Stimulated activated CD8-positive, alpha-beta memory T cell treated with anti-CD3 and anti-CD28 coated beads, Interleukin-2, amount 100 ng/mL, for 1 hour (primary cell): ENCODE data around the gene ACAT1.
"Not testable (repeated sequence)": the region's sequence is repeated elsewhere in the genome, so short reads cannot be mapped to it uniquely, and the experiment has no call there.

Experiments
- DNase-seq, 2 donors: peaks; one replicate each; pipeline ENCODE4 v3.0.0-alpha.2; 2020; ENCODE audit warnings: low read depth in 2 of 2

ACAT1 gene

DNA sequence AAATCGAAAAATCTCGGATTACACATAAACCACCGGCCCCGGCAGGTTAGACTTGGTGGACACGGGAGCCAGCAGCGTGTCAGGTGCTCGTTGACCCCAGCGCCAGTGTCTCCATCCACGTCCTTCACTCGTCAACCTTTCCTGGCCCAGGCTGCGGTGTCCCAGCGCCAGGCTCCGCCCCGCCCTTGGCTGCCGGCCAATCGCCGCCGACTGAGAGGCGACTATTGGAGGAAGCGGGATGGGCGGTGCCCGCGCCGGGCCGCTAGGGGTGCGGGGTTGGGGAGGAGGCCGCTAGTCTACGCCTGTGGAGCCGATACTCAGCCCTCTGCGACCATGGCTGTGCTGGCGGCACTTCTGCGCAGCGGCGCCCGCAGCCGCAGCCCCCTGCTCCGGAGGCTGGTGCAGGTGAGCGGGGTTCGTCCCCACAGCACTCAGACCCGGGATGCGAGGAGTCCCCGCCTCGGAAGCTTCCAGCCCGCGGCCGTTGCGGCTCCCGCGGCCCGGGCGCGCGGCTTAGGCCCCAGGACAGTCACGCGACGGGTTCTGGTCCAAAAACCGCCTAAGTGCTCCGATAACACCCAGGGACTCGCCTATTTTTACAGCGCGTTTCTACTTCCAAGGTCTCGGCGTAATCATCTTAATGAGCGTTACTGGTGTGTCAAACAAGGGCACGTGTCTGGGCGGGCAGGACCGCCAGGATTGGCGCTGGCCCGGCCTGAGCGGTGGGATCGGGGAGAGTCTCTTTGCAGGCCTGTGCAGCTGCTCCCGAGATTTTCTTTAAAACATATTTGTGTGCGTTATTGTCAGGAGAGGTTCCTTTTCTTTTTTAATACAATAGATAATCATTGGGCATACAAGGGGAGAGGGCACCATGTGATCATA lies at the start of gene ACAT1:
TSS of gene ACAT1 (plus strand) at position 294 of the 882 bp plus-strand sequence. CDS start at position 334, 40 bp downstream.
- DNase-seq = peak; percentile 90 to 93

DNA sequence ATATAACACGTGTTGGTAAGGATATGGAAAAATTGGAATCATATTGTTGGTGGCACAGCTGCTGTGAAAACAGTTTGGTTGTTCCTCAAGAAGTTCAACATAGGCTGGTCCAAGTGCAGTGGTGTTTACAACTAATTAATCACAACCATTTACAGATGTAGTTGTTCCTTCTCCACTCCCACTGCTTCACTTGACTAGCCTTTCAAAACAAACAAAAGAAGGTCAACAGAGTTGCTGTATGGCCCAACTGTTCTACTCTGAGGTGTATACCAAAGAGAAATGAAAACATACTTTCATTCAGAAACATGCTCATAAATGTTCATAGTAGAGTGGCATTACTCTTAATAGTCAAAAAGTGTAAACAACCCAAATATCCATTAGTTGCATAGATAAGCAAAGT lies 36.6 kb upstream of the ACAT1 start:
- DNase-seq = no peak

DNA sequence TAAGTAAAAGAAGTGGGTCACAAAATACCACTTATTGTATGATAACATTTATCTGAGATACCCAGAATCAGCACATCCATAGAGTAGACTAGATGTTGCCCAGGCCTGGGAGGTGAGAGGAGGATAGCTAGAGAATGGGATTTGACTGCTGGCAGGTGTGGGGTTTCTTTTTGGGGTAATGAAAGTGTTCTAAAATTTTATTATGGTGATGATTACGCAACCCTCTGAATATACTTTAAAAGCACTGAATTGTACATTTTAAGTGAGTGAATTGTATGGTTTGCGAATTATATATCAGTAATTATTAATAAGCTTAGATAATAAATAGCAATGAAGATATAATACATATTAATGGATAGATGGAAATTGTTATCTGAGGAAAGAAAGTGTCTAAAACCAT lies 35.7 kb upstream of the ACAT1 start:
- DNase-seq = no peak

DNA sequence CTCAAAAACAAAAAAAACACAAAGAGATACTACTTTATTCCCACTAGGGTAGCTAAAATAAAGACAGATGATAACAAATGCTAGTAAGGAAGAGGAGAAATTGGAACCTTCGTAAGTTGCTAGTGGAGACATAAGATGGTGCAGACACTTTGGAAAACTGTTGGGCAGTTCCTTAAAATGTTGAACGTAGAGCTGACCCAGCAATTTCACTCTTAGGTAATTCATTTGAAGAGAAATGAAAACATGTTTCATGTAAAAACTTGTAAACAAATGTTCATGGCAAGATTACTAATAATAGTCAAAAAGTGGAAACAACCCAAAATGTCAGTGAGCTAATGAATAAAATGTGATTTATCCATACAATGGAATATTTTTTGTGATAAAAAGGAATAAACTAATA lies 29.2 kb upstream of the ACAT1 start:
- DNase-seq = no peak

DNA sequence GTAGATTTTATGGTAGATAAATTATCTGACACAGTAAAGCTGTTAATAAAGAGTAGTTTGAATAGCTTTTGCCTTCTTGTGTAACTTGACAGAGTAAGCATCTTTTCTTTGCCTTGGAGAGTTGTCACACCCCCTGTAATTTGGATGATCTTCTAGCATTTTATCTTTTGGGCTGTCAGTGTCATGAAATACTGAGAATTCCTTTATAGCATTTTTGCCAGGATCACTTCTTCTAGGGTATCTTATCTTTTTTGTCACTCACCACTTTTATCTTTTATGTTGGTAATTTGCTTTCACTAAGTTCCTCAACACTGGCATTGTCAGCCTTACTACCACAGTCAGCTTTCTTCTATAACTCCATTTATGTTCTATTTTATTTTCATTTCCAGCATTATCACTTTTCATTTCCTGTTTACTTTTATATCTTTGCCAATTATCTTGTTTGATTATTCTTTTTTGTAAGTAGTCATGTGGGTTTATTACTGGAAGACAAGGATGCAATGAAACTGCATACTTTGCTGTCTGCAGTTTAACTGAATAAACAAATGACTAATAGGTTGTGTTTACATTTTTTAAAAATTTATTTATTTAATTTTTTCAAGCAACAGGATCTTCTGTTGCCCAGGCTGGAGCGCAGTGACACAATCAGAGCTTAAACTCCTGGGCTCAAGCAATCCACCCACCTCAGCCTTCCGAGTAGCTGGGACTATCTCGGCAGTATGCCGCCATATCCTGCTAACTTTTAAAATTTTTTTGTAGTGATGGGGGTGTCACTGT lies 28.1 kb upstream of the ACAT1 start:
- no peak for DNase-seq

DNA sequence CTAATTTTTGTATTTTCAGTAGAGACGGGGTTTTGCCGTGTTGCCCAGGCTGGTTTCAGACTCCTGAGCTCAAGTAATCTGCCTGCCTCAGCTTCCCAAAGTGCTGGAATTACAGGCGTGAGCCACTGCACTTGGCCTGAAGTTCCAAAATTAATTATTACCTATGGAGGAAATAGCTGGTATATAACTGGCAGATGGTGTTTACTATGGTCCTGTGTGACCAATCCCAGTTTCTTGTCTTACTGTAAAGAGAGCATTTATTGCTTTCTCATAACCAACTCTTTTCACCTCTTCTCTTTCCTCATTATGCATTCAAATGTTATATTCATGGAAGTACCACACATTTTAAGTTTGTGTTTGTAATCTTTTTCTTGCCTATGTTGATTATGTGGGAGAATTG lies 24.2 kb upstream of the ACAT1 start:
- no peak for DNase-seq

DNA sequence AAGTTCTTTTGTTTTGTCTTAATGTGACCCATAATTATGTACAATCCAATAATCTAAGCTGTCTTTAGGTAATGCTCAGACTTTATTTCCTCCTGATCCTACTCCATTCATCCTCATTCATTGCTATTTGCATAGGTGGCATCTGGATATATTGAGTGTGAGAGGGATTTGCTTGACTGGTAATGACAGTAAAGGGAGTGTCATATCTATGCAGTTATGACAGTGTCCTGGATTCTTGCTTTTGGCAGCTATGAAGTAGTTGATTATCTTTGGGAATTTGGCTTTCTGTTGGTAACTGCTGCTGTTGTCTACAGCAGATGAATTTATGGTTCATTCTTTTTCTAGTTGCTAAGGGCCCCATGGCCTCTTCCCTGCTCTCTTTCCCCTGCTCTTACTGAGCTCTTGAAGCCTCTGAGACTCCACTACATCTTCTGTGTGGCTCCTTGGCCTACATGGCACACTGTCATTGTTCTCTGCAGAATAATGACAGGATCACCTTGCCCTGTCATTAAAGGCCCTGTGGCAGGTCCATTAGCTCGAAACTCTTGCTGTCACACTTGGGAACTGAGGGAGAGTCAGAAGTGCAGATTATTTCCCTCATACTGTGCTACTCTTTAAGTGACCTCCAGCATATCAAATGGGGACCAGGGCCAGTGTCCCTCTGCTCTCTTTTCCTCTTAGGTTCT lies 20.1 kb upstream of the ACAT1 start:
- DNase-seq = no peak

DNA sequence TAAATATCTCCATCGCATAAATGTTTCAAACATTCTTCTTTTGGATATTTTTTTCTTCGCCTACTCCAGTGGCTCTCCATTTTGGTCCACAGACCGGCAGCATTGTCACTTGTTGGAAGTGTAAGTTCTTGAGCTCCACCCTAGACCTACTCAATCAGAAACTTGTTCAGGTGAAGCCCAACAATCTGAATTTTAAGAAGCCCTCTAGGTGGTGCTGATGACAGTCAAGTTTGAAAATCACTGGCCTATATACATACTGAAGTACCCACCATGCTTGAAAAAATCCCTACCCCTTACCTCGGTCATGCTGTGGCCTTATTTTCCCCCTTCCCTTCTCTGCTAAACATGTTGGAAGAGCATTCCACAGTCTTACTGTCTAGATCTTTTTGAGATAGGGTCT lies 10.2 kb upstream of the ACAT1 start:
- no peak for DNase-seq

DNA sequence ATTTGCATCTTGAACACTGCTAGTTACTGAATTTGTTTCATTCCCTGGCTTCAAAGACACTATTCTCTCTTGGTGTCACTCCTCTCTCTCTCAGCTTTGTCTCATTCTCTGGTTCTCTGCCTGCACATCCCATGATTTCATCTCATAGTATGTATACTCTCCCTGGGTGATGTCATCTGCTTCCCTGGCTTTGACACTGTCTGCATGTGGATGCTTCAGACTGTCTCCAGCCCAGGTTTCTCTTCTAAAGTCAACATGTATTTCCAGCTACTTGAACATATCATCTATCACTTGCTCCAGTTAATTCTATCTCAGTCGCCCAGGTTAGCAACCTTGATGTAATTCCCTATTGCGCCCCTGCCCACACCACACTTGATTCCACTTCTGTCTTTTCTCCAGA lies 9.3 kb upstream of the ACAT1 start:
- DNase-seq = no peak

DNA sequence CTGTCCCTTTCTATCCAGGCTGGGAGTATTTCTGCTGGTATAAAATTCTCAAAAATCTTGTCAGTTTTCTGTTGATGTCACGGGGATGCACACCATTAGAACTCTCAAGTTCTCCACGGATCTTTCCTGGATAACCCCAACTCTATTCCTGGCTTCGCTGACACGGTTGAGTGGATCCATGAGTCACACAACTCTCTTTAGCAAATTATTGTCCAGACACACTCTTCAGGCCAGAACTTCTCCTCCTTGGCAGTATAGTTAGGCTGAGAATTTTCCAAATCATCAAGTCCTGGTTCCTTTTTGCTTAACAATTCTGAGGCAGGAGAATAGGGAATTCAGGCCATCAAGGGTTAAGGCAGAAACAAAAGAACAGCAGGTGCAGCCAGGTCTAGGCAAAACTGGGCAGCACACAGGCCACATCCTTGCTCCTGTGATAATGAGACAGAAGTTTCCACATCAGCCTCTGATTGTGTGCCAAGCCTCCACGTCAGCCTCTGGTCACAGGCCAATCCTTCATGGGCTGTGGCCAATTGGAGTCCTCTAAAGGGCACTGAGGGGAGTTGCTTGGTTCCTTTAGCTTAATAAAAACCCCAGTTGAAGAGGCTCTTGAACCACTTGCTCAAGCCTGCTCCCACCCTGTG lies 5.7 kb upstream of the ACAT1 start:
- DNase-seq = no peak

DNA sequence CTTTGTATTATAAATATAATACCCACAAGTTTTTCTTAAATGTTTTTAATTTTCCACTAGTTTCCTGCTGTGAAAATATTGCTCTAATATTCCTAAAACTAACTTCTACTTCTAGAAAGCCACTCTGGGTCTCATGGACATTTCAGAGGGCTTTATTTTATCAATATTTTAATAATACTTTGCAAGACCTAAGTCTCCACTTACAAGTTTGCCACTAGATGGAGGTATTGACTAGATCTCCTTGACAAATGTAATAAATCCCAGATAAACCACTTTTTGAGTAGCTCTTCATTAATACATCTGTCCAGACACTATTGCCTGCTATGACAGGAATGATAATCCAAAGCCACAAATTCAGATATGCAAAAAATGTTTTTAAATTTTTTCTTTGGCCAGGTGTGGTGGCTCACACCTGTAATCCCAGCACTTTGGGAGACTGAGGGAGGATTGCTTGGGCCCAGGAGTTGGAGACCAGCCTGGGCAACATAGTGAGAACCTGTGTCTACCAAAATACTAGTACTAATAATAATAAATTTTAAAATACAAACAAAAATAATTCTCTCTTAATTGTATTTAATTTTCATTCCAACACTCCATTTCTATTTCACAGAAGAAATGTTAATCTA lies 3.5 kb upstream of the ACAT1 start:
- DNase-seq = no peak

DNA sequence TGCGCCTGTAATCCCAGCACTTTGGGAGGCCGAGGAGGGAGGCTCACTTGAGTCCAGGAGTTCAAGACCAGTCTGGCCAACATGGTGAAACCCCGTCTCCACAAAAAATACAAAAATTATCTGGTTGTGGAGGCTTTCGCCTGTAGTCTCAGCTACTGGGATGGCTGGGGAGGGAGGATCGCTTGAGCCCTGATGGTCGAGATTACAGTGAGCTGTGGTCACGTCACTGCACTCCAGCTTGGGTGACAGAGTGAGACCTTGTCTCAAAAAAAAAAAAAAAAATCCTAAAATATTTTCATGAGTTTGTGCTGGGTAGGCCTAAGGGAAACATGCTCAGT lies 462 bp upstream of the ACAT1 start:
- DNase-seq = not testable (repeated sequence)

DNA sequence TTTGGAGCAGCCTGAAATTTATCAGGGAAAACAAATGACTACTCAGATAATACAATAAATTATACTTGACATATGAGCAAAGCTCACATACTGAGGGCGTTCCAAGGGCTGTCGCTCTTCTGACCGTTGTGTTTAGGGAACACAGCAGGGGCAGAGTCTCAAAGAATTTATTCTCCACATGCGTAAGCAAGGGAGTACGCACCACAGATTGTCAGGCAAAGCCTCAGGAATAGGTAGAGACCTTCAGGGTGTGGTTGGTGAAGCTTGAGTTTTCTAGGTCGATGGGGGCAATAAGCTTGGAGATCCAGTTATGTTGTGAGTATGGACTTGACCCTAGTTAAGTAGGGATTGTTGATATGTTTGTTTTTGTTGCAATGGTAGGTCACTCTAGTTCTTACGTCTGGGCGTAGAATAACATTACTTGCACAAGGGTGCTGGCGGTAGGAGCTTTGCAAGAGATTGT lies 830 bp downstream of the ACAT1 start:
- no peak for DNase-seq

DNA sequence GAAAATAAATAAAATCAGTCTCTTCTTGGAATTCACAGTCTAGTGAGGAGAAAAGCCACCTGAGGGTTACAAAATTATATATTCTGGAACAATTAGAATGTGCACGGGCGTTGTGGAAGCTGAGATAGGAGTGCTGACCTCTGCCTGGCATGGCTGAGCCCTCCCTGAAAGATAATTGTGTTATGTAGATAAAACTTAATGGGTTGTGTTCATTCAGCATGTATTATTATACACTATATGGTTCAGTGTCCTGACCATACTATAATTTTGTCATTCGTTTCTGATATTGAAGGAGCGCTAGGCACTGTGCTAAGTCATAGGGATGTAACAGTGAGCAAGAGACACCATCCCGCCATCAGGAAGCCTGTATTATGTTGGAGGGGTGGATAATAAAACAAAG lies 3.7 kb downstream of the ACAT1 start:
- DNase-seq = no peak

DNA sequence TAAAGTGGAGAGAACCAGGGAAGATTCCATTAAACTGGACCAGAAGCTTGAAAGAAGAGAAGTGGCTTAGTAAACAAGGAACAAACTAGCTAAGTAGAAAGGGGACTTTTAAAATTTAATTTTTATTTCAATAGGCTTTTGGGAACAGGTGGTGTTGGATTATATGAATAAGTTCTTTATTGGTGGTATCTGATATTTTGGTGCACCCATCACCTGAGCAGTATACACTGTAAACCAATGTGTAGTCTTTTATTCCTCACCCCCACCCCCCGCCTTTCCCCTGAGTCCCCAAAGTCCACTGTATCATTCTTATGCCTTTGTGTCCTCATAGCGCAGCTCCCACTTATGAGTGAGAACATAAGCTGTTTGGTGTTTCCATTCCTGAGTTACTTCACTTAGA lies 7.4 kb downstream of the ACAT1 start:
- no peak for DNase-seq

DNA sequence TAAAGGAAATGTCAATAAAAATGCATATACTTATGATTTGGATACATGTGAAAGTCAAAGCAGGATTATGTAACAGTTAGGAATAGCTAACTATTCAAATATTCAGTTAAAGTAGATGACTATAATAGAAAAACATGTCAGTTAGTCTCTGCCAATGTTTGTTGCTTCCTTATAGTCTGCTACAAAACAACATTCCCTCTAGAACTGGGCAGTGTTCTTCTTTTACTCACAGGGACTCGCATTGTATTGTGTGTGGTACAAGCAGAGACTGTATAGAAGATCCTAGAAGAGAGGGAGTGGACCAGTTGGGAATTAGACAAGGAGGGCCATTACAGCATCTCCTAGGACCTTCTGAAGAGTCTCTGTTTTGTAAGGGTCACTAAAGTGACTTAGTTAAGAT lies 10.6 kb downstream of the ACAT1 start:
- DNase-seq = no peak

DNA sequence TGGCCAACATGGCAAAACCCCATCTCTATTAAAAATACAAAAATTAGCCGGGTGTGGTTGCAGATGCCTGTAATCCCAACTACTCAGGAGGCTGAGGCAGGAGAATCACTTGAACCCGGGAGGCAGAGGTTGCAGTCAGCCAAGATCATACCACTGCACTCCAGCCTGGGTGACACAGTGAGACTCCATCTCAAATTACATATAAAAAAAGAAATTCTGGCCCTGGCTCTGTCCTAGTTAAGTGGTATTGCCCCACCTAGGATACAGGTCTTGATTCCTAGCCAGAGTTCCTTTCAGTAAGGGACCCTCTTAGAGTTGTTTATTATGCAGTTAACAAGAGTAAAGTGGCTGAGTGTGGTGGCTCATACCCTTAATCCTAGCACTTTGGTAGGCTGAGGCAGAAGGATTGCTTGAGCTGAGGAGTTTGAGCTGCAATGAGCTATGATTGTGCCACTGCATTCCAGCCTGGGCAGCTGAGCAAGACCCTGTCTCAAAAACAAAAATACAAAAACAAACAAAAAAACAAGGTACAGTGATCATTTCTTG lies 11.7 kb downstream of the ACAT1 start:
- DNase-seq = not testable (repeated sequence)

DNA sequence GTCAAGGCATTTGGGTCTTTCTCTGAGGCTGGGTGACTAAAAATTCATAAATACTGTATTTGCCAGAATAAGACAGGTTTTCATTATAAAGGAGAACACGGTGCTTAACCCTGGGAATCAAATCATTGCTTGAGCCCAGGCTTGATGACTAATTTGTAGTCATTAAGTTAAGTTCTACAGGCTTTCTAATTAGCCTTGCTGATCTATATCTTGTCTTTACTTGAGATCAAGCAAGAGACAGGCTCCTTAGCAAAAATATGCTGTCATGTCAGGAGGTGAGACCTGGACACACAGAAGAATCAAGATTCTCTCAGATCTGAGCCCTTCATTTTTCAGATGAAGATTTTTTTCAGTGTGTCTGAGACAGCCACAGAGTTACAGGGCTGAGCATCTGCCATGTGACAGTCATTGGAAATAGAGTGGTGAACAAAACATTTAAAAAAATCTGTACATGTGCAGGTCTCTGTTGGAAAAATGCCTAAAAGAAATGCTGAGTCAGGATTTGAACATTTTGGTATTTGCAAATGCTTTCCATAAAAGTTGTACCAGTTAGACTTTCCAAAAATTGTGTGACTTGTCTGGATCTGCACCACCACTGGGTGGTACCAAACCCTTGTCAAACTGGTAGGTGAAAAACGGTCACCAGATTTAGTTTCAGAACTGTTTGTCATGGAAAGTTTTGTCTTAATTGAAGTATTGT lies 14.6 kb downstream of the ACAT1 start:
- no peak for DNase-seq

DNA sequence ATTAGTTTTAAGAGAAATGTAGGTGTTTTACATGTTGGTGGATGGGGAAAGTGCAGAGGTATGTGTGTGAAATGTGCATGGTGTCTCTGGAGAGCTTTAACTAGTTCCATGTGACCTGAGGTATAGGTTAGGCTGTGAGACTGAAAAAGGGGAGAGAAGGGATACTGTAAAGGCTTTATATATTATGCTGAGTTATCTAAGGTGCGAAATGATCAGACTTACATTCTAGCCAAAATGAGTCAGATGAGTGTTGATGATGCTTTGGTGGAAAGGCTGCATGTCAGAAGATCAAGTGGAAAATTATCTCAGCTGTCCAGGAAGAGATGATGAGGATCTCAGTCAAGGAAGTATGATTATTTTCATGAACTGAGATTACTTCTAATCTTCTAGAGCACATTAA lies 15.8 kb downstream of the ACAT1 start:
- DNase-seq = no peak

DNA sequence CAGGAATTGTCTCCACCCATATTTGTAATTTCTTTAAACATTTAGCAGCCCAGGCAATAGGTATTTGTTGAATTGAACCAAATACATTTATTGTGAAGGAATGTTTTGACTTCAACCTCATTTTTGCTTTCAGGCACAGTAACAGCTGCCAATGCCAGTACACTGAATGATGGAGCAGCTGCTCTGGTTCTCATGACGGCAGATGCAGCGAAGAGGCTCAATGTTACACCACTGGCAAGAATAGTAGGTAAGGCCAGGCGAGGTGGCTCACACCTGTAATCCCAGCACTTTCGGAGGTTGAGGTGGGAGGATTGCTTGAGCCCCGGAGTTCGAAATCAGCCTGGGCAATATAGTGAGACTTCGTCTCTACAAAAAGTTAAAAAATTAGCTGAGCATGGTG lies 20.9 kb downstream of the ACAT1 start:
- DNase-seq = no peak

DNA sequence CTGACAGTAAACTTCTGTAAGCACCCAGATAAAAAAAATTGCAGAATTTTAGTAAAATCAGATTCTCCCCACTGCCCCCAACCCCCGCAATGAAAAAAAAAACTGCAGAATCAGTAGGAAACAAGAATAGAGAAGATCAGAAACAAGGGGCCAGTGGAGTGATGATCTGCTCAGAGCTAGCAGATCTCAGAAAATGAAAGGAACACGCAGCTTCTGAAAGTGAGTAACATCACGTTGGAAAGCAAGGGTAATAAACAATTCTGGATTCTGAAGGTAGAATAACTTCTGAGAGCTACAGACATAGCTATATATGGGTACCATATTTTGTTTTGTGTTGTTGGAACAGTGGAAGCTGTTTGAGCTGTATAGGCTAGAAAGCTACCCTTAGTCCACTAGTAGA lies 23.2 kb downstream of the ACAT1 start:
- DNase-seq = no peak
